Parathyroid adenoma (tissue), 2 donors: ENCODE measurements around the gene CERT1.
"Not testable (repeated sequence)": the region's sequence is repeated elsewhere in the genome, so short reads cannot be mapped to it uniquely, and the experiment has no call there.

Experiments used
- H2AFZ ChIP-seq: fragments of 300-600 bp; sonication (generic); one replicate; pipeline ENCODE4 v1.7.0; 2017; ENCODE audit warnings: antibody characterized with exemption, mild to moderate bottlenecking
- H3K27ac ChIP-seq: fragments of 300-600 bp; sonication (generic); one replicate; pipeline ENCODE4 v1.7.0; 2017
- H3K27me3 ChIP-seq: fragments of 300-600 bp; sonication (generic); one replicate; pipeline ENCODE4 v1.7.0; 2017; ENCODE audit warnings: low read length; ENCODE audit not compliant: control insufficient read depth, insufficient read depth
- H3K36me3 ChIP-seq: fragments of 300-600 bp; sonication (generic); one replicate; pipeline ENCODE4 v1.7.0; 2017; ENCODE audit warnings: low read length; ENCODE audit not compliant: control insufficient read depth, insufficient read depth
- H3K4me1 ChIP-seq: fragments of 300-600 bp; sonication (generic); one replicate; pipeline ENCODE4 v1.7.0; 2017; ENCODE audit warnings: control low read depth
- H3K4me2 ChIP-seq: fragments of 300-600 bp; sonication (generic); one replicate; pipeline ENCODE4 v1.7.0; 2017; ENCODE audit warnings: low read length
- H3K4me3 ChIP-seq: fragments of 300-600 bp; sonication (generic); one replicate; pipeline ENCODE4 v1.7.0; 2017; ENCODE audit warnings: low read depth, low read length
- H3K79me2 ChIP-seq: fragments of 300-600 bp; sonication (generic); one replicate; pipeline ENCODE4 v1.7.0; 2017; ENCODE audit warnings: control low read depth
- H3K9ac ChIP-seq: fragments of 300-600 bp; sonication (generic); one replicate; pipeline ENCODE4 v1.7.0; 2017; ENCODE audit warnings: mild to moderate bottlenecking
- H3K9me3 ChIP-seq: fragments of 300-600 bp; sonication (generic); one replicate; pipeline ENCODE4 v1.7.0; 2017; ENCODE audit warnings: low read length; ENCODE audit not compliant: control insufficient read depth
- TF ChIP-seq, protein P1 (sequence below): fragments of 300-600 bp; sonication (generic); IDR thresholded peaks from one replicate; pipeline ENCODE4 v1.7.0; 2017; ENCODE audit warnings: antibody characterized with exemption, mild to moderate bottlenecking
- donor health status: primary hyperparathyroidism.

CERT1 gene

DNA sequence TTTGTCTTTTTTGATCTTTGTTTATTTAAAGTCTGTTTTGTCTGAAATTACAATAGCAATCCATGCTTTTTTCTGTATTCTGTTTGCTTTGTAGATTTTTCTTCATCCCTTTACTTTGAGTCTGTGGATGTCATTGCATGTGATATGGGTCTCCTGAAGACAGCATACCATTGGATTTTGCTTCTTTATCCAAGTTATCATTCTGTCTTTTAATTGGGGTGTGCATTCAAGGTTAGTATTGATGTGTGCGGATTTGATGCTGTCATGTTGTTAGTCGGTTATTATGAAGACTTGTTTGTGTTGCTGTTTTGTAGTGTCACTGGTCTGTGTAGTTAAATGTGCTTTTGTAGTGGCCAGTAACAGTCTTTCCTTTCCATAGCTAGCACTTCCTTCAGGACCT is 23.3 kb upstream of the CERT1 start:
- Histone ChIP-seq H3K4me2 (no peak overlapping the region), H3K9me3 (no peaks in the 10 kb centered on the region), H3K4me3 (no peak overlapping the region), H2AFZ (no peak overlapping the region), H3K36me3 (no peaks in the 10 kb centered on the region), H3K27me3 (no peaks in the 10 kb centered on the region), H3K79me2 (peaks cover 62% of the 10 kb centered on the region), H3K9ac (no peak overlapping the region), H3K27ac (no peak overlapping the region), H3K4me1 (peaks cover 9% of the 10 kb centered on the region)
- TF ChIP-seq, protein P1, sequence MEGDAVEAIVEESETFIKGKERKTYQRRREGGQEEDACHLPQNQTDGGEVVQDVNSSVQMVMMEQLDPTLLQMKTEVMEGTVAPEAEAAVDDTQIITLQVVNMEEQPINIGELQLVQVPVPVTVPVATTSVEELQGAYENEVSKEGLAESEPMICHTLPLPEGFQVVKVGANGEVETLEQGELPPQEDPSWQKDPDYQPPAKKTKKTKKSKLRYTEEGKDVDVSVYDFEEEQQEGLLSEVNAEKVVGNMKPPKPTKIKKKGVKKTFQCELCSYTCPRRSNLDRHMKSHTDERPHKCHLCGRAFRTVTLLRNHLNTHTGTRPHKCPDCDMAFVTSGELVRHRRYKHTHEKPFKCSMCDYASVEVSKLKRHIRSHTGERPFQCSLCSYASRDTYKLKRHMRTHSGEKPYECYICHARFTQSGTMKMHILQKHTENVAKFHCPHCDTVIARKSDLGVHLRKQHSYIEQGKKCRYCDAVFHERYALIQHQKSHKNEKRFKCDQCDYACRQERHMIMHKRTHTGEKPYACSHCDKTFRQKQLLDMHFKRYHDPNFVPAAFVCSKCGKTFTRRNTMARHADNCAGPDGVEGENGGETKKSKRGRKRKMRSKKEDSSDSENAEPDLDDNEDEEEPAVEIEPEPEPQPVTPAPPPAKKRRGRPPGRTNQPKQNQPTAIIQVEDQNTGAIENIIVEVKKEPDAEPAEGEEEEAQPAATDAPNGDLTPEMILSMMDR: no peak

DNA sequence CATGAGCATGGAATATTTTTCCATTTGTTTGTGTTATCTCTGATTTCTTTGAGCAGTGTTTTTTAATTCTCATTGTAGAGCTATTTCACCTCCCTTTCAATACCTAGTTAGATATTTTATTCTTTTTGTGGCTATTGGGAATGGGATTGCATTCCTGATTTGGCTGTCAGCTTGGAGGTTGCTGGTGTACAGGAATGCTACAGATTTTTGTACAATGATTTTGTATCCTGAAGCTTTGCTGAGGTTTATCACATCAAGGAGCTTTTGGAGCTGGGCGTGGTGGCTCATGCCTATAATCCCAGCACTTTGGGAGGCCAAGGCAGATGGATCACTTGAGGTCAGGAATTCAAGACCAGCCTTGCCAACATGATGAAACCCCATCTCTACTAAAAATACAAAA is 22.3 kb upstream of the CERT1 start:
- not testable (repeated sequence) for H3K4me3 ChIP-seq, H3K36me3 ChIP-seq, H3K9me3 ChIP-seq, H3K27ac ChIP-seq, H3K4me2 ChIP-seq, H2AFZ ChIP-seq, H3K9ac ChIP-seq, H3K4me1 ChIP-seq, H3K27me3 ChIP-seq
- H3K79me2 ChIP-seq: peaks cover 57% of the 10 kb centered on the region

GRCh38 chr5:75532190-75532589 is 20.8 kb upstream of the CERT1 start:
- Histone ChIP-seq H3K27me3 (no peaks in the 10 kb centered on the region), H3K36me3 (no peaks in the 10 kb centered on the region), H3K9me3 (no peaks in the 10 kb centered on the region), H3K4me1 (peaks cover 9% of the 10 kb centered on the region), H2AFZ (no peak overlapping the region), H3K9ac (no peak overlapping the region), H3K27ac (no peak overlapping the region), H3K79me2 (peaks cover 53% of the 10 kb centered on the region), H3K4me3 (no peak overlapping the region), H3K4me2 (no peak overlapping the region)
- TF ChIP-seq, protein P1: no peak

DNA sequence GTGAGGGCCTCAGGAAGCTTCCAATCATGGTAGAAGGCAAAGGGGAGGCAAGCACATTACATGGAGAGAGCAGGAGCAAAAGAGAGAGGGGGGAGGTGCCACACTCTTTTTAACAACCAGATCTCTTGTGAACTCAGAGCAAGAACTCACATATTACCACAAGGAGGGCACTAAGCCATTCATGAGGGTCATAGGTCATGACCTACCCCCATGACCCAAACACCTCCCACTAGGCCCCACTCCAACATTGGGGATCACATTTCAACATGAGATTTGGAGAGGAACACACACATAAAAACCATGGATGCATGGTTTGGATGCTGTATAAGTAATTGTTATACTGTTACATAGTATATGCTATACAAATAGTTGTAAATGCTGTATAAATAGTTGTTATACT is 17.8 kb upstream of the CERT1 start:
- H3K4me2 ChIP-seq: no peak overlapping the region
- H3K9ac ChIP-seq: no peak overlapping the region
- TF ChIP-seq, protein P1: no peak
- H3K79me2 ChIP-seq: peaks cover 30% of the 10 kb centered on the region
- no peaks in the 10 kb centered on the region for H3K9me3 ChIP-seq
- no peak overlapping the region for H2AFZ ChIP-seq
- H3K27ac ChIP-seq: no peak overlapping the region
- H3K27me3 ChIP-seq: no peaks in the 10 kb centered on the region
- no peak overlapping the region for H3K4me3 ChIP-seq
- H3K36me3 ChIP-seq: no peaks in the 10 kb centered on the region
- peaks cover 9% of the 10 kb centered on the region for H3K4me1 ChIP-seq

DNA sequence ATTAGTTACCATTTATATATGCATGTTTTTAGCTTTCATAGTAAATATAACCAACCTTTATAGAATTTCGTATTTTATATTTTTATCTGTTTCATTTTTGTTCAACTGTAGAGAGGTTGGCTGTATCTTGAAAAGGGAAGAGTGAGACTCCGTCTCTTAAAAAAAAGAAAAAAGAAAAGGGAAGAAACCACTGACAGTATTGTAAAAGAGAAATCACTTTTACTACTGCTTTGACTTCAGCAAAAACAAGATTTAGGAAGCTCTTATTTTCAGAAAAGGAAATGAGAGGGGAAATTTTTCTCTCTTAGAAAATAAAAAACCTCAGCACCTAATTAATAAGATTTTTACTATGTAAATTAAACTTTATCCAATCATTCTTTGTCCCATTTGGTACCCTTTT is 14.6 kb upstream of the CERT1 start:
- Histone ChIP-seq H3K36me3 (no peaks in the 10 kb centered on the region), H3K9me3 (no peaks in the 10 kb centered on the region), H3K4me3 (no peak overlapping the region), H3K9ac (no peak overlapping the region), H2AFZ (no peak overlapping the region), H3K4me1 (peaks cover 9% of the 10 kb centered on the region), H3K27me3 (no peaks in the 10 kb centered on the region), H3K4me2 (no peak overlapping the region), H3K79me2 (peaks cover 13% of the 10 kb centered on the region), H3K27ac (no peak overlapping the region)
- TF ChIP-seq, protein P1: no peak
